ENCODE data around the gene DRAXIN.

- TF ChIP-seq EZH2 (IDR thresholded peaks at IDR 0.05; ENCODE audit: low read length) (no peak), CTCF (optimal IDR thresholded peaks at IDR 0.05 in 1 of 3, IDR thresholded peaks at IDR 0.05 in 1 of 3, conservative IDR thresholded peaks at IDR 0.05 in 1 of 3; ENCODE audit: extremely low read depth in 1 of 3, insufficient read depth in 2 of 3, low read length in 3 of 3) (no peak)
Observed at GRCh38 chr1:11670747-11671146, 20.8 kb upstream of the DRAXIN start.
